ENCODE results near the gene HTRA3.

HTRA3 gene

GRCh38 chr4:8280158-8280875, 10.8 kb downstream of the HTRA3 start:
- no peak for DNase-seq (ENCODE audit: low read depth)

DNA sequence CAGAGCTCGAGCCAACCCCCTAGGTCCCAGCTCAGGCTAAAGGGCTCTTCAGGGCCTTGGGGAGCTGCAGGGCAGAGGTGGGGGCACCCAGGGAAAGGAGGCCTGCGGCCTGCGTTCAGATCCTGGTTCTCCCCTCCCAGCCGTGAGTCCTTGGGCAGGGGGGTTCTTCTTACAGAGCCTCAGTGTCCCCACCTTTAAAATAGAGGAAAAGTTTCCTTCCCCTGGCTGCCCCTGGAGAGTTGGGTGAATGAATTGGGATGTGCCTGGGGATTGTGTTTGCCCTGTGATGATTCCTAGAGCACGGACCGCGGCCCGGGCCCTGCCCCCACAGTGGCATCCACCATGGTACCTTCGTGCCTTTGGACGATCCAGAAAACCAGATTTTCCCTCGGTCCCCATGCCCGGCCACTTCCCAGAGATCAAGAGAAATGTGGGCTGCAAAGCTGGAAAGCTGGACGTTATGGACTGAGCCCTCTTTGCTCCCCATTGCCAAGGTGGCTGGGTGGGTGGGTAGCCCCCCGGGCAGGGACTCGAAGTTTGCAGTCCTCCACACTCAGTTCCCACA, 11.4 kb downstream of the HTRA3 start:
- DNase-seq (ENCODE audit: low read depth) = no peak

GRCh38 chr4:8281519-8282133, 12.1 kb downstream of the HTRA3 start:
- DNase-seq (ENCODE audit: low read depth) = no peak

DNA sequence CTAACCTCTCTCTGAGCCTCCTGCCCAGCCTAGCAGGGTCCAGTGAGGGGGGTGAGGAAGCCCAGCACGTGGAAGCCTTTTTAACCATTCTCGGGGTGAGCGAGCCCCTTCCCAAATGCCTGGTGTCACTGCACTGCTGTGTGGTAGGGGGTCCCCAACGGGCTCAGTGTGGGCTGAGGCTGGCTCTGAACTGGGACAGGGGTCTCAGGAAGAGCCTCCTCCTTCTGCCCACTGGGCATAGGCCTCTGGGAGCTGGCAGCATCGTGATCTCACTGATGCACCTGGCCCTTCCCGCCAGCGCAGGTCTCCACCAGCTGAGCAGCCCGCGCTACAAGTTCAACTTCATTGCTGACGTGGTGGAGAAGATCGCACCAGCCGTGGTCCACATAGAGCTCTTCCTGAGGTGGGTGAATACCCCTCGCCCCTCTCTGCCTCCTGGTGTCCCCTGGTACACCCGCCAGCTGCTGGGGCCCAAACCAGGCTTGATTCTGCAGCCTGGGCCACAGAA, 12.6 kb downstream of the HTRA3 start:
- DNase-seq (ENCODE audit: low read depth) = no peak

DNA sequence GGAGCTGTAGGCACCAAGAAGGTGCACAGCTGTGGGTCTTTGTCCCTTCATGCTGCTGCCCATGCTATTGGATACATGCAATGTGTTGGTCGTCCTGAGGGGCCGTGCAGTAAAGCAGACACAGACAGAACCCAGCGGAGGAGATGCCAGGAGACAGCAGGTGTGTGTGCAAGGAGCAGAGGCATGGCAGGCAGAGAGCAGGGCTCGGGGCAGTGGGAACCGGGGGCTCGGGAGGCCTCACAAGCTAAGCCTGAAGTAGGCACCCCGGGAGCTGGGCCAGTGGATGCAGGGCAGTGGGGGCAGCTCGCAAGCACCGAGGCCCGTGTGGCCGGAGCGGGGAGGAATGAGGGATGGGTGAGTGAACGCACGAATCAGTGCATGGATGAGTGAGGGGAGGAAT, 13.2 kb downstream of the HTRA3 start:
- DNase-seq (ENCODE audit: low read depth) = no peak

DNA sequence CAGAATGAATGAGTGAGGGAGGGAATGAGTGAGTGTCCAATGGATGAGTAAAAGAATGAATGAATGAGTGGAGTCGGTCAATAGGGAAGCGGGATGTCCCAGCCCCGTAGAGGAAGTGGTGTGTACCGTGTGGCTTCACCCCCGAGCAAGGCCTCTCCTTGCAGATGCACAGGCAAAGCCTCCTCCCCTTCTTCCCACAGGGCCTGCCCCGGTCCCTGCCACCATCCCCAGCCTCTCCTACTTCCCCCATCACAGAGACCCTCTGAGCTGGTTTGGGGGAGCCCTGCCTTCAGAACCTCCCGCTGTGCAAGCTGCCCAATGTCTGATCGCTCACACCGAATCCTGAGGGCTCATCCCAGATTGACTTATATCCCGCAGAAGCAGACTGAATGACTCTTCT, 13.6 kb downstream of the HTRA3 start:
- DNase-seq (ENCODE audit: low read depth) = no peak

- no peak for DNase-seq (ENCODE audit: low read depth)
Measured at GRCh38 chr4:8283631-8284121, 14.1 kb downstream of the HTRA3 start.

DNA sequence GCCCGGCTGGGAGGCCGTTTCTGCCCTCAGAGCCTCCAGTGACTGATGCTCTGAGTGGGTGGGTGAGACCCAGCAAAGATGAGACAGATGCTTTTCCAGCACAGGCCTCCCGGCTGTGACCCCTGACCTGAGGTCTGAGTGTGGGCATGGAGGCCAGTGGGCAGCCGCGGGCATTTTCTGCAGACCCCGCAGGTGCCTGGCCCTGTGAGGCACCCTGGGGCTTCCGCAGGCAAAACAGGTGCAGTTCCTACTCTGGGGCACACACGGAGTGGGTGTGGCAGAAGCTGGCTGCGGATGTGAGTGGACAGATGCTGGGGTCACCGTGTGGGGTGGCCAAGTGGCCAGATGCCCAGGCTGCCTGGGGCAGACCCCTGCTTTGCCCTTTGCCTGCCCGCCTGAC, 14.8 kb downstream of the HTRA3 start:
- no peak for DNase-seq (ENCODE audit: low read depth)

- no peak for DNase-seq (ENCODE audit: low read depth)
Measured at GRCh38 chr4:8285143-8285975, 15.8 kb downstream of the HTRA3 start.

GRCh38 chr4:8285976-8286718, 16.6 kb downstream of the HTRA3 start:
- DNase-seq (ENCODE audit: low read depth) = no peak

- no peak for DNase-seq (ENCODE audit: low read depth)
Measured at GRCh38 chr4:8286719-8287342, 17.3 kb downstream of the HTRA3 start.

GRCh38 chr4:8287343-8288280, 18.1 kb downstream of the HTRA3 start:
- DNase-seq (ENCODE audit: low read depth) = no peak

DNA sequence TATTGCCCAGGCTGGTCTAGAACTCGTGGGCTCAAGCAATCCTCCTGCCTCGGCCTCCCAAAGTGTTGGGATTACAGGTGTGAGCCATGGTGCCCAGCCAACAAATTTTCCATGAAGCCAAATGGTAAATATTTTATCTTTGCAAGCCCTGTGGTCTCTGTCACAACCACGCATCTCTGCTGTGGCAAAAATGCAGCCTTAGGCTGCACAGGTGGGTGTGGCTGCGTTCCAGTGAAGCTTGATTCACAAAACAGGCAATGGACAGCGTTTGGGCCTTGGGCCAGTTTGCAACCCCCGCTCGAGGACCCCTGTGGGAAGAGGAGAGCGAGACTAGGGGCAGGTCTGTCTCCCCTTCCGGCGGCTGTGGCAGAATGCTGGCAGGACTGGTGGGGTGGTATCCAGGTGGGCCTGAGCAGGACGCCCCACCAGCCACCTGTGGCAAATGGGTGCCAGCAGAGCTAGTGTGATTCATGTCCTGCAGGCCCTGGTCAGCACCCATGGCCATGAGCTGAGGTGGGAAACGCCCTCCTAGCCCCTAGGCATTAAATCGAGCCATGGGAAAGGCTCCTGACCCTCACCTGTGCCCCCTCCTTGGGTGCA, 19.7 kb downstream of the HTRA3 start:
- DNase-seq (ENCODE audit: low read depth) = no peak

GRCh38 chr4:8289956-8290700, 20.6 kb downstream of the HTRA3 start:
- DNase-seq (ENCODE audit: low read depth) = no peak

DNA sequence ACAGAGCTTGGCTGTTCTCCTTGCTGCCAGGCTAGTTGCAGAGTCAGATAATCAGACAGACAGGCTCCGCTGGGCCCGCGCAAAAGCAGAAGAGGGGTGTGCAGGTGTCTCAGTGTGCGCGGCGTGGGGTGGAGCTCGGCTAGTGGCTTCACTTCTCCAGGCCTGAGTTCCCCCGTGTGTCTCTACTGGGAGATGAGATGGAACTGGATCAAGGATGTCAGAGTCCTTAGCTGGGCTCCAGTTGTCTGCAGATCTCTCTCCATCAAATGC, 21.1 kb downstream of the HTRA3 start:
- DNase-seq (ENCODE audit: low read depth) = no peak

- no peak for DNase-seq (ENCODE audit: low read depth)
Measured at GRCh38 chr4:8291036-8291682, 21.6 kb downstream of the HTRA3 start.

DNA sequence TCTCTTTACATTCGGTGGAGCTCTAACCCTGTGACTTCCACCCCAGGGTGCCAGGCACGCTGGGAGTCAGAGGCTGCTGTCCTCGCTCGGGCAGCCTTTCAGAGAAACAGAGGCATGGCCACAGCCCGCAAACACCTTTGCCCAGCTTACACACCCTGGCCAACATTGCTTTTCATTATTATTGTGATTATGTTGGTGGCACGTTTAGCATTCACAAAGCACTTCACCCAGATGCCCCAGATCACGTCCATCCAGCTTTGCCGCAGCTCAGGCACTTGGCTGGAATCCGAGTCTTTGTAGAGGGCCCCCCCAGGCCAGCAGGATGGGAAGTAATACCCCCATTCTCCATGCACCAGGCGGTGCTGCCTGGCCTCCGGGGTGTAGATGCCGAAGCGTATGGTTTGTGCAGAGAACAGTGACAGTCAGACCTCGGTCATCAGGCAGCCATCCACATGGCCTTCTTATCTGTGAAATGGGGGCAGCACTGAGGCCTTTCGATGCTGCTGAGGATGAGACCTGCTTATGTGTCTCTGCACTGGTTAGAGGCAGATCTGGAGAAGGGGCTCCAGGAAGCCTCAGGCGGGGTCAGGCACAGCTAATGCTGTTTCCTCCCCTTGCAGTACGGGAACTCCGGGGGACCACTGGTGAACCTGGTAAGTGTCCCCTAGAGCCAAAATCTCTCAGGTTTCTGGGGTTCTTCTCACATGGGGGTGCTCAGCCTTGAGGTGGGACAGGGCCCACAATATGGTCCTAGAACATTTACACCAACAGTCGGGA, 22.3 kb downstream of the HTRA3 start:
- no peak for DNase-seq (ENCODE audit: low read depth)
